RKO (cell line): Measurements from ENCODE around the gene GEMIN7.

ENCODE experiments used
- DNase-seq: peaks from one replicate; pipeline ENCODE4 v3.0.0-alpha.2; 2016; ENCODE audit warnings: low spot score

The GEMIN7 gene

DNA sequence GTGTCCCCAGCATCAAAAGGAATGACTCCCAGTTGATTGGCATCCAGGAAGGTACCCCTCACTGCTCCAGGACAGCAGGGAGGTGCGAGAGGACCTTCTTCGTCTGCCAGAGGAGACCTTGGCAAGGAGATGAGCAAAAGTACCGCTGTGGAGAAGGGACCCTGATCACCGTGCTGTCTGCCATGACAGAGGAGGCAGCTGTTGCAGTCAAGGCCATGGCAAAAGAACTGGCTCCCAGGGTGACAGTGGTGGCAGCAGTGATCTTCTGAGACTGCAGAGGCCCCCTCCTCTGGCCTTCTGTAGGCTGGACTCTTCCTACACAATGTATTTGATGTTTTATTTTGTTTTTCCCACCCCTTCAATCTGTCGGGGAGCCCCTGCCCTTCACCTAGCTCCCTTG is 49.7 kb downstream of the GEMIN7 start:
- DNase-seq = no peak

DNA sequence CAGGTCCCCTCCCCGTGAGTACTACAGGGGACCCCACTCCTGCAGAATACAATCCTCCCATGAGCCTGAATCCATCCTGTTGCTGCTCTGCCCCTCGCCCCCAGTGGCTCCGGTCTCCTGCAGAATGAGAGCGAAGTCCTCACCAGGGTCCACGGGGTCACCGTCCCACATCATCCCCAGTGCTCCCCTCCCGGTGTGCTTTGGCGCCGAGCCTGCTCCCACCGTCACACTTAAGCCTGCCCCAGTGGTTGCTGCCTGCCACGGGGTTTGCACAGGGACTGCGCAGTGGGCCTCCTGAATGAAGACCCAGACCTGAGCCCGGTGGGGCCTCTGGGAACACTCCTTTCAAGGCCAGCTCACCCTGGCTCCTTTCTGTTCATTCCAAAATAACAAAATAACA is 51.2 kb downstream of the GEMIN7 start:
- no peak for DNase-seq

- DNase-seq = no peak
These were observed 52.0 kb downstream of the GEMIN7 start for GRCh38 chr19:45130888-45131615.

DNA sequence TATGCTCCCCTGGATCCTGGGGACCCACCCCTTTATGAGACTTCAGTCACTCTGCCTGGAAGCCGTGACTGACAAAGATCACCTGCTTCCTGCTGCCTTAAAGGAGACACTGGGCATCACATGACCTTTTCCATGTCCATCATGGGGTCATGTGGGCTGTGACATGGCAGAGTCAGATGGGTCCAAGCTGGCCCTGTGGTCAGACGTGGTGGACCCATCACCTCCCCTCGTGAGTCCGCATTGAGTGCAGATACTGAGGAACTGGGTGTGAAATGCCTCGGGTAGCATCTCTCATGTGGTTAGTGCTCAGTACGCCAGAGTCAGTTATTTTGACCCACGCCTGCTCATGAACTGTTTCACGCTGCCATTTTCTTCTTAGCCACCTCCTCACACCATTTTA is 54.6 kb downstream of the GEMIN7 start:
- no peak for DNase-seq

DNA sequence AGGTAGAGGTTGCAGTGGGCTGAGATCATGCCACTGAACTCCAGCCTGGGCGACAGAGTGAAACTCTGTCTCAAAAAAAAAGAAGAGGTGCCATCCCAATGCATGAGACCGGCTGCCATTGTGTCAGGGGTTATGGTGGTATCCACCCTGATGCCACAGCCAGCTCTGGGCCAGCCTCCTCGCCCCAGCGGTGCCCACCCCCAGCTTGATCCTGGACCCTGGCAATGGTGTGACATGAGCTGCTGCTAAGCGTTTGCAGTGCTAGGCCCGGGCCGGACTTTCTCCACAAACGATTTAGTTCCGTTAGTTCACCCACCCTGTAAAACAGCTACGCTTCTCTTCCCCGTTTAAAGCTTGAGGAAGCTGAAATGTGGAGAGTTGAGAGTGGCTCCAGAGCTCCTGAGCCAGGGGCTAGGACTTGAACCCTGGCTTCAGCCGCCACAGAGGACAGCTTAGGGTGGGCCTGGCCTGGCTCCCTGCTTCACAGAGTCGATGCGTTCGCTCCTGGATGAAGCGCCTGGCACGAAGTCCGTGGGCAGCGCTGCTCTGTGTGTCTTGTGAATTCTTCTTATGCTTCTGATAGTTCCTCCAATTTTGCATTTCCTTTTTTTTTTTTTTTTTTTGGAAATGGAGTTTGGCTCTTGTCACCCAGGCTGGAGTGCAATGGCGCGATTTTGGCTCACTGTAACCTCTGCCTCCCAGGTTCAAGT is 56.3 kb downstream of the GEMIN7 start:
- no peak for DNase-seq

GRCh38 chr19:45136507-45137178 is 57.6 kb downstream of the GEMIN7 start:
- no peak for DNase-seq

DNA sequence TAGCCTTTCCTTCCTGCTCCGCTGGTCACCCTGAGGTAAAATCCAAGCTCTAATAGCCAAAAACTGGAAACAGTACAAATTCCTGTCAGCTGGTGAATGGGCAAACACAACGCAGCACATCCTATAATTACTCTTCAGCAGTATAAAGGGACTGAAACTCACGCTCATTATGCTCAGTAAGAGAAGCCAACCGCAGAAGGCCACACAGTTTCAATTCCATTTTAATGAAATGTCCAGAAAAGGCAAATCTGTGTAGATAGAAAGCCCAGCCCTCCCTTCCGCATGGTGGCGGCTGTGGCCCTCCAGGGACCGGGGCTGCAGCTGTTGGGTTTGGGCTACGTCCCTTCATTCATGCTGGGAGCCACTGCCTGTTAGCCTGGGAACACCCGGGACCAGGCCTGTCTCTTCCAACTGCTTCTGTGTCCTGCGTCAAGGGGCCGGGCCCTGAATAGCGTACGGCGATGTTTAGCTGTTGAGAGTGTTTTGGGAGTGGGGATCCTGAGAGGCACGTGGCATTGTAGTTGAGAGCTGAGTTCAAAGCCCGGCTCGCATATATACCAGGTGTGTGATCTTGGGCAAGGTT is 58.2 kb downstream of the GEMIN7 start:
- no peak for DNase-seq

DNA sequence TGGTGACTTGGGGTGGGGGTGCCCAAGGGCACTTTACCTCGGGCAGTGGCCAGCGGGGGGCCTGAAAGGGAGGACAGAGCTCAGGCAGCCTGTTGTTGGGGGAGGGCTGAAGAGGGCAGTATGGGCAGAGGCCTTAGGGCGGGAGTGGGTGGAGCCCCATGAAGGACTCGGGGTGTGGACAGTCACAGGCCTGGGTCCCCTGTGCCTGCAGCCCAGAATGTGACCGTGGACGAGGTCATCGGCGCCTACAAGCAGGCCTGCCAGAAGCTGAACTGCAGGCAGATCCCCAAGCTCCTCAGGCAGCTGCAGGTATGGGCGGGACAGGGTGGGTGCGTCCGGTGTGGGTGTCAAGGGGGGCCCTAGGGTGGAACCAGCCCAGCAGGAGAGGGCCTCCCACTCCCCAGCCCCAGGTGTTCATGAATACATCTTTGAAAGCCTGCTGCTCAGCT is 59.3 kb downstream of the GEMIN7 start:
- DNase-seq = no peak

- no peak for DNase-seq
These were observed 60.5 kb downstream of the GEMIN7 start for GRCh38 chr19:45139286-45140143.

GRCh38 chr19:45140144-45140503 is 61.1 kb downstream of the GEMIN7 start:
- DNase-seq = no peak

DNA sequence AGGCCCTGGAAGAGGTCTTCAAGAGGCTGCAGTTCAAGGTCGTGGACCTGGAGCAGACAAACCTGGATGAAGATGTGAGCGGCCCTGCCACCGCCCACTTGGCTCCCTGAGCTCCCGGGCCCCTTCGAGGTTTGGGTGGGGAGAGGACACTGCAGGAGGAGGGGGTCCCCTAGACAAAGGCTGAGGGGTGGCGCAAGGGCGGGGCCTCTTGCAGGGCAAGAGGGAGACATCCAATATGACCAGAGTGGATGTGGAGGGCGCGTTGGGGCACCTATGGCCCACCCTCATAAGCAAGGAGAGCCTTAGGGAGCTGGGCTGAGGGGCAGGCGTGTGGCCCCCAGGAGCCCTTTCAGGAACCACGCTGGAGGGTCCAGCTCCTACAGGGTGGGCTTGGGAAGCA is 61.5 kb downstream of the GEMIN7 start:
- no peak for DNase-seq
